Ecto neural progenitor cell (in vitro differentiated cells): Measurements from ENCODE around the gene SLX4IP.
A peak's percentile ranks its signal among the peaks of the same experiment; 100 is the strongest.
"Not testable (repeated sequence)": the region's sequence is repeated elsewhere in the genome, so short reads cannot be mapped to it uniquely, and the experiment has no call there.

Experiments used
- DNase-seq: peaks from one replicate; pipeline ENCODE4 v3.0.0-alpha.2; 2018; ENCODE audit warnings: low spot score

The SLX4IP gene

DNA sequence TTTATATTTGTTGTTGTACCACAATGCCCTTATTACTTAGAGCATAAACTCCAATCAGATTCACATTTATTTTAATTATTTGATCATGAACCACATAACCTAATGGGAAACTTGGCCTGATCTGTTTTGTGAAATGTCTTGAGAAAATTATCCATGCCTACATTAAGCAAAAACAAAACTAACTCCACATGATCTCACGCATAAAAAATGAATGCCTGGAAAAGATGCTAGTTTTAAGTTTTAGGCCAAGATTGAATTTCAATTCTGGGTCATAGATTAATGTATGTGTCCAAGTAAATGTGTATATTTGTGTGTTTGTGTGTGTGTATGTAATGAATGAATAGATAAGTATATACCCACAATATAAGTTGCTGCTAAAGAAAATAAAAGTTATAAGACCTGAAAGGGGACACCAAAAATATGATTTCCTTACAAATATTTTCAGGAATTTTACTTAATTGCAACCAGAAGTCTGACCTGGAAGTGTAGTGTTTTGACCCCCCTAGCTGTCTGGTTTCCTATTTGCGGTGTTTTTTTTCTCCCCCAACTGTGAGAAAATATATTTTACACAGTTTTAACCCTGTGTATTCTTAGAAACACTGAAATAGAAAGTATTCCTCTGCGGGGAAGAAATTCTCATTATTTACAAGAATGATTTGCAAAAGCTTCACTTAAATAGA, 141.4 kb downstream of the SLX4IP start:
- DNase-seq: no peak

DNA sequence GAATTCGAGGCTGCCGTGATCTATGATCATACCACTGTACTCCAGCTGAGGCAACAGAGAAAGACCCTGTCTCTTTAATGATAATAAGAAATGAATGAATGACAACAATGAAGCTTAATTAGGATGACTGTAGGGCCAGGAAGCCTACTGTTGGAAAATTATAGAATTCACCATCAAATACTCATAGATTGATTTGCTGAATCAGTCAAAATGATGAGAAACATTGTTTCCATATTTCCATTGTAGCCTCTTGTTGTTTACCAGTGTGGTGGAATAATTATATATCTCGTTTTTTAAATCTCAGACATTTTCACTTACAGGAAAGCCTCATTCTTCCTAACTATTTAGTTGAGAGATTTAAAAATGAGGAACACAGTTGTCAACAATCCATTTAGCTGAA, 142.5 kb downstream of the SLX4IP start:
- no peak for DNase-seq

DNA sequence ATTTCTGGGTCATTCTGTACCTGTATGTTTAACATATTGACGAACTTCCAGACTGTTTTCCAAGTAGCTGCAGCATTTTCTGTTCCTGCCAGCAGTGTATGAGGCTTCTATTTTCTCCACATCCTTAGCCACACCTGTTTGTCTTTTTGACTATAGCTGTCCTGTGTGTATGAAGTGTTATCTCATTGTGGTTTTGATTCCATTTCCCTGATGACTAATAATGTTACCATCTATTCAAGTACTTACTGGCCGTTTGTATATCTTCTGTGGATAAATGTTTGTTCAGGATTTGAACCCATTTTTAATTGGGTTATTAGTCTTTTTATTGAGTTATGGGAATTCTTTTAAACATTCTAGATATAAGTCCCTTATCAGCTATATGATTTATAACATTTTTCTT, 143.5 kb downstream of the SLX4IP start:
- no peak for DNase-seq

DNA sequence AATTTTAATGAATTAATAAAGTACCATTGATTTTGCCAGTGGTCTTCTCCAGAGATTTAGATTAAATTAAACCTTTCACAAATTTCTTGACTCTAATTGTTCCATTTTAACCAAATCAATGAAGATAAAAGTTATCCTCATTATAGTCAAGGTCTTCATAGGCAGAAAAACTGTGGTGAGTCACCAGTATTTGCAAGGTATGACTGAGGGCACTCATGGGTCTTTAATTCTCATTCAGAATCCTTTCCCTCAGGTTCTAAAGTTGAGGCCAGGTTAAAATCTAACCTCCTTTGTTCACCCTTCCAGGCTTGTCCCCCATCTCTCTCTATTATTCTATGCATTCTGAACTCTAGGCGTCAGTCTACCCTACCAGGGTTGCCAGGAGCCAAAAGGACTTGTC, 144.8 kb downstream of the SLX4IP start:
- no peak for DNase-seq

DNA sequence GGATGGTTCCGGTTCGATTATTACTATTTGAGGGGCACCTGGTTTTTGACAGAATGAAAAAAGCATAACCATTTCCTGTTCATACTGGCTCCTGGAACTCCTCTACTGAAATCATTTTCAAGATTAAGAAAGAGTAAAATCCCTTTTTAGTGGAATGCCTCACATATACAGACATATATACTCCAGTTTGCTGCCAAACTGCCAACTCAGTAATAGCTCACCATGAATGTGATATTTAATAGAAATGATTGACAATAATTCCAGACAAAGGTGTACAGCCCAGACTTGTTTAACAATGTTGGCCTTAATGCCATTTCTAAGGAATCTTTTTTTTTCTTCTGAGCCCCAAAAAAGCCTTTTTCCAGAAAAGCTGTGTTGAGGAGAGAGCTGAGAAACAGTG, 145.6 kb downstream of the SLX4IP start:
- DNase-seq: no peak

DNA sequence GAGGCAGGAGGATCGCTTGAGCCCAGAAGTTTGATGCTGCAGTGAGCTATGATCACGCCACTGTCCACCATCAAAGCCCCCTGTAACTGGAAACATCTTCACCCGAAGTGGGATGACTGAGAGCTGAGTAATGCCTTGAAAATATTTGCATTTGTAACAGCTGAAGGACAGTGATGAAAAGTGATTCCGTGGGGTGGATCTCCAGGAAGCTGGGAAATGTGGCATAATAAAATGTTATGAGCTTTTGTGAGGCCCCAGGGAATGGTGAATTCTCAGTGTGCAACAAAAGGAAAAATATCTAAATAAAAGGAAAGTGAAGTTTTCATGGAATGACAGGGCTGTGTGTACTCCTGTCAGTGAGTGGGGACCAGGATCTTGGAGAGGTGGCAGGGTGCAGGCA, 146.7 kb downstream of the SLX4IP start:
- no peak for DNase-seq

DNA sequence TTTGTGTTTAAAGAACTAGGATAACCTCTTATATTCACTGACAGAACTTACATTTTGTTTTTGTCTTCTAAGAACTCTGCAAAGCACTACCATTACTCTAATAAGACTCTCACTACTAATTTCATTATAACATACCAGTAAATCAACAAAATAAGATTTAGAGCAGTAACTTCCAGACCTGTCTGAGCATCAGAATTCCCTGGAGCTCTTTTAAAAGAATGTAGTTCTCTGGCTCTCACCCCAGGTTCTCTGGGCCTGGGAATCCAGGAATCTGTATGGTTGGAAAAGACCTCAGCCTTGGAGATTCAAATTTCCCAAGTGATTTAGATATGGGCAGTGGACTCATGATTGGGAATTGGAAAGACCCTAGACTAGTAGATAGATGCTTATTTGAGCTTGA, 149.3 kb downstream of the SLX4IP start:
- no peak for DNase-seq

DNA sequence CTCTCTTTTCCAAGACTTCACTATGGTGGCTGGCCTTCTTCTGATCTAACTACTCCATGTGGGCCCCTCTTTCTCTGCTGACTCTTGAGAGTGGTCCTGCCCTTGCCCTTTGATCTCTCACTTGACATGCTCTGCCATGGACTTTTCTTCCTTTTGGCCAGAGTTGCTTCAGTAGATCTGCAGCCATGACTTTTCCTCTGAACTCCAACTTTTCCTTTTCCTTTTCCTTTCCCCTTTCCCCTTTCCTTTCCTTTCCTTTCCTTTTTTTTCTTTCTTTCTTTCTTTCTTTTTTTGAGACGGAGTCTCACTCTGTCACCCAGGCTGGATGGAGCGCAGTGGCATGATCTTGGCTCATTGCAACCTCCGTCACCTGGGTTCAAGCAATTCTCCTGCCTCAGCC, 150.2 kb downstream of the SLX4IP start:
- DNase-seq: no peak

DNA sequence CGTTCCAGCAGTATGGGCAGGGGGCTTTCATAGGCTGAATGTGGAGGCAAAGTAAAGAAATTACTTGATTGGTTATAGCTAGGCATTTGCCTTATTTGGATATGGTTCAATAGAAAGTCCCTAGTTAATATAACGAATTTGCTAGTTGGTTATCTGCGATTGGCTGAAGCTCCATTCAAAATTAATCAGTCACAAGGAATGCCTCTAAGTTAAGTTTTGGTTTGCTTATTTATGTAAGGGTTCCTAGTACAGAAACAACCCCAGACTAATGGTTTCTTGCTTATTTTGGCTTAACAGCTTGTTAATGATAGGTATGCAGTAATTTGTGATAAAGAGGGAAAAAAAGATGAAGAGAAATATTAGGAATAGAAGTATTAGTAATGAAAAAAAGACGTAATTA, 151.2 kb downstream of the SLX4IP start:
- no peak for DNase-seq

DNA sequence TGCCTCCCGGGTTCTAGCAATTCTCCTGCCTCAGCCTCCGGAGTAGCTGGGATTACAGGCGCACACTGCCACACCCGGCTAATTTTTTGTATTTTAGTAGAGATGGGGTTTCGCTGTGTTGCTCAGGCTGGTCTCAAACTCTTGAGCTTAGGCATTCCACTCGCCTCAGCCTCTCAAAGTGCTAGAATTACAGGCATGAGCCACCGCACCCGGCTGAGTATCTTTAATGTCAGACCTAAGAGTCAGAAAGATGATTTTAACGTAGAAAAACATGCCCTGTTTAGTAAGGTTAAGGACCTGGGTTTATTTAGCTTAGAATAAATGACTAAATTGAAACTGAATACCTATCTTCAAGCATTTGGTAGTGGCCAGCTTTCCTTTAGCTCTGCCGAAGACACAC, 155.3 kb downstream of the SLX4IP start:
- not testable (repeated sequence) for DNase-seq

DNA sequence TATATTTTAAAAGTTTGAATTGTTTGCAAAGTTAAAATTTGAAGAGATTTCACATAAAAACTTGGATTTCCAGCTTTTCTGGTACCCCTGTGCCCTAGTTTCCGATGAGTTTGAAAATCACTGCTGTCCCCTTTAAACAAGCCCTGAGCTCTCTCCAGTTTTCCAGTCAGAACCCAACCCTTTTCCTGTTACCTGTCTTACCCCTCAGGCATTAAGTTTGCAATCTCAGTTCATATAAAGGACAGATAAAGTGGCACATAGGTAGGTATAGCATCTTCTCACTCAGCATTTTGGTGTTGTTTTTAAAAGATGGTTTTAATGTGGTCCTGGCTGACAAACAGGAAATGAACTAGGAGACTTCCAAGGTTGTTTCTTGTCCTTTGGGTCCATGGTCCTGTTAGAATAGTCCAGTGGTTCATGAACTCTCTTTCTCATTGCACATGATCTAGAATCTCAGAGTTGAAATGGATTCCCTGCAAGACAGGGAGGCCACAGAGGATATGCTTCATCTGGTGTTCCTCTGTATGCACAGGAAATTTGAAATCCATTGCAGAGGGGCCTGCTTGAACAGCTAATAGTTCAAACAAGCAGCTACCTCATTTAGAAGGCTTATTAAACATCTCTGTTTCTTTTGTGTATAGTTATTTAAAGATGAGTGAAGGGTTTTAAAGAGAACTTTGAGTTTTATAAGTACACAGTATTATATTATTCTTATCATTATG, 156.0 kb downstream of the SLX4IP start:
- DNase-seq: no peak

DNA sequence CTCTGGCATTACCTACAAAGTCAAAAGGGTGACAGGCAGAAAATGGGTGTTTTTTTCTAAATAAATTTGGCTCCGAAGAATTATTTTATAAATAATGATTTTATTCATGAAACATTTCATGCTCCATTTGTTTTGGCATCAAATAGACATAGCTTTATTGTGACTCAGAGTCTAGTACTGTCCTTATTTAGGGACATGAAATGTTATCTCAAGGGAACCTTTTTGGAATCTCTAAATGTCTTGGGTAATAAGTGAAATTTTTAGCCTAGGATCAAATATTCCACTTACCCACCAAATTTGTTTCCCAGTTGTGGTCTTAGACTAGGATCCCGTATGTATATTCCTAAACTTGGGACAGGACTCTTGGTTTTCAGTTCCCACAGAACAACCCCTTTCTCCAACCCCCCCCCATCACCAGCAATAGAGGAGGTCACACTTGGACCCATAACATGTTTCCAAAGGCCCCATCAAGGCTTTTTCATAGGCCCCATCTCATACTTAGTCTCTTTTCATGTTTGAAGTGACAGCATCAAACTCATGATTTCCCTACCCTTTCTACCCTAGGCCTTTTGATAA, 156.9 kb downstream of the SLX4IP start:
- DNase-seq: no peak

DNA sequence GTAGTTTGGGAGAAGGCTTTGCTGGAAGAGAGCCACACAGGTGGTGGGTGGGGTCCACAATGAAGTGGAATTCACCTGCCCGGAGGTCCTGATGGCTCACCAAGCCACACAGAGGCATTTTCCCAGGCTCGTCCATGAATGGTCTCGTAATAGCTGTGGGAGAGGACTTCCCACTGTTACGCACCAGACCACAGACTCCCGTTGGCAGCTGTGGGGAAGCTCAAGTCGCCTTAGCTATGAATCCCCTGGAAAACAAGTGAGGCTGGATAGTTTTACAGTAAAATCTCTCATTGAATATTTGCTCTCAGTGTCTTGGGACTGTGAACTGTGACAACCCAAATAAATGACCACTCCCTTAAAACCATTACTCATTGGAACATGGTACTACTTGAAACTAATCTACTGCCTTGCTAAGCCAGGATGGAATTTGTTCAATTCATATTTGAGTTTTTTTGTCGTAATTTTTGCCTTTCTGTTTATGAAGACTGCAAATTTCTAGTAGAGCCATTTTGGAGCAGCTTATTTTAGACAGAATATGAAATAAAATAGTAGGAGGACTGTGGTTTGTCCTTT, 159.3 kb downstream of the SLX4IP start:
- no peak for DNase-seq

DNA sequence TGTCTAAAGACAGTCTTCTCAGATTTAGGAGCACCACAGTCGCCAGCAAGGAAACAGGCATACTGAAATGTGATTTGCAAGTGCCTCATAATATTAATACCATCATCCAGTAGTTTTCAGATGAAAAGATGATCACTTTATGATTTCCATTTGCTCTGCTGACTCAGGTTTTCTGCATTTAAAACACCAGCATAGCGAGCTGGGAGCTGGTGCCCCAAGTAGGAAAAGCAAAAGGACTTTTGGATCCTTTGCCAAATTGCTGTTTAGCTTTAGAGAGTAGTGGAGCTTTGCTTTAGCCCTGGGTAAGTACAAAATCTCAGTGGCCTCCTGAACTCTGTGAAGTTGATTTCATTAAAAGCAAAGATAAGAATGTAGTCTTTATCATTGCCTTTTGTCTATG, 160.2 kb downstream of the SLX4IP start:
- no peak for DNase-seq

DNA sequence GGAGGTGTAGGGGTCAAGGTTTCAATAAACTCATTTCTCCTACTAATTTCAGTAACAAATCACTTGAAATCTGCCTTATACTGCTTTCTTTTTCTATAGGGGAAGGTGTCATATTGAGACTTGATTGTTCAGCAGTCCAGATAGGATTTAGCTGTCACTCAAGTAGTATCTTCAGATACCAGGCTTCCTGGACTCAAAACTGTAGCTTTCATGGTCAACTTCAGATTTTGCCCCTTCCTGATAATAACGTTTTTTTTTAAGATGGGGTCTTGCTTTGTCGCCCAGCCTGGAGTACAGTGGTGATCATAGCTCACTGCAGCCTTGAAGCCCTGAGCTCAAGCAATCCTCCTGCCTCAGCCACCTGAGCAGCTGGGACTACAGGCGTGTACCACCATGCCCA, 160.9 kb downstream of the SLX4IP start:
- DNase-seq: no peak

DNA sequence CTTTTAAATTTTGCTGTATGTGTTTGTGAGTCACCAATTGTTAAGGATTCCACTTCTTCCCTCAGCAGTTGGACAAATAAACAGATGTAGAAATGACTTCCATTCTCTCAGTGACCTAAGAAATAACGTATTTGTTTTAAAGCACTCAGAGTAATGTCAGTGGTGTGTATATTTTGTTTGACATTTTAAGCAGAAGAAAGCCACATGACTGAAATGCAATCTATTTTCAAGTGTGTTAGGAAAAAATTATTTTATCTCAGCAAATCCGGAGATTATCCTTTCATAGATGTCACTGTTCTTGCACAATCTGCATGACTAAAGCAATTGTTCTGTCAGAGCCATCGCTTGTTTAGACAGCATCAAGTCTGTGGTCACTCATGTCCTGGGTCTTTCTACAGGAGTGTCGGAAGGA, 161.6 kb downstream of the SLX4IP start:
- DNase-seq: no peak

DNA sequence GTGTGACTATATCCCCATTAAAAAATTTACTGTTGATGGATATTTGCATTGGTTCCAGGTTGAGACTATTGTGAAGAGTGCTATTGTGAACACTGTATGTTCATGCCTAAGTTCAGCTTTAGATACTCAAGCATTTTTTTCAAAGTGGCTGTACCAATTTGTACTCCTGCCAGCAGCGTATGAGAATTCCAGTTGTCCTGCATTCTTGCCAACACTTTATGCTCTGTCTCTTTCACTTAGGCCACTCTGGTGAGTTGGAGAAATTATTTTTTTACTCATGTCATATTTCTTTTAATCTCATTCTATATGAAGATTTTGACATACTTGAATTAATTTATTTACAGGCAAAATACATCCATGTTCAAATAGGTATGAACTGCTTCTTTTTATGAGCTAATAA, 162.5 kb downstream of the SLX4IP start:
- DNase-seq: no peak

DNA sequence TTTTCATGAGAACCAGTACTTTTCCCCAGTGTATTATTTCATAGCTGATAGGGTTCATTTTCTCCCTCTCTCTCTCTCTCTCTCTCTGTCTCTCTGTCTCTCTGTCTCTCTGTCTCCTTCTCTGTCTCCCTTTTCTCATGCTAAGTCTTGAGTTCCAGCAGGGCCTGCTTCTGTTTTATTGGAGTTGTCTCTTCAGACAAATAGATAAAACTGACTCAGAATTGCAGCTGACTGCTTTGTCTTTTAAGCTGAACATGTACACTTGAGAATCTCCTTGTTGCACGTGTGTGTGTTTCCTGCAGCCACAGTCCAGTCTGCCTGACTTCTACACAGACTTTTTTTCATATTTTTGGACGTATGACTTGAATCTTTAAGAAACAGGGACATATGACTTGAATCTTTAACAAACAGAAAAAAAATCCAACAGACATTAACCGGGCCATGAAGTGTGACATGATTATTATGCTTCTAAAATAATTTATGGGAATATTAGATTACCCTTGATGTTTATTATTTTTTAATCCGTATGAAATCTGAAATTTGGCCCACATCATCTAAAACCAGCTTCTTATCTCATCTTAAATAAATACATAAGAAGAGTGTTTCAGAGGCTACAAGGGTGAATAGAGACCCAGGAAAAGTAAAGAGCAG, 167.2 kb downstream of the SLX4IP start:
- no peak for DNase-seq

DNA sequence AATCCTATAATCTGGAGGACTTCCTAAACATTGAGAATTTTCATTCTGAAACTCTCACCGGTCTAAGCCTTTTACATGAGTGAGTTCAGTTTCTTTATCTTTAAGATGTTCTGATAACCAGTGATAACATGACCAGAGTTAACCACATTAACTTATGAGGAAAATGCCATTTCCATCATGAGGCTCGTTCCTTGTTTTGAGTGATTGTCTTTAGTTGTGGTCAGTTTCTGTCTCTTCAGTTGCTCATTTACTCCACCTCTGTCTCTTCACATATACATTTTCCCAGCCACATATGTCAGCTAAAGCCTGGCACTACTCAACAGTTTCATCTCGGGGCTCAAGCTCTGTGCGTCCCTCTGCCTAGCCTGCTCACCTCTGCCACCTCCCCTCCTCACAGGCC, 168.3 kb downstream of the SLX4IP start:
- no peak for DNase-seq

DNA sequence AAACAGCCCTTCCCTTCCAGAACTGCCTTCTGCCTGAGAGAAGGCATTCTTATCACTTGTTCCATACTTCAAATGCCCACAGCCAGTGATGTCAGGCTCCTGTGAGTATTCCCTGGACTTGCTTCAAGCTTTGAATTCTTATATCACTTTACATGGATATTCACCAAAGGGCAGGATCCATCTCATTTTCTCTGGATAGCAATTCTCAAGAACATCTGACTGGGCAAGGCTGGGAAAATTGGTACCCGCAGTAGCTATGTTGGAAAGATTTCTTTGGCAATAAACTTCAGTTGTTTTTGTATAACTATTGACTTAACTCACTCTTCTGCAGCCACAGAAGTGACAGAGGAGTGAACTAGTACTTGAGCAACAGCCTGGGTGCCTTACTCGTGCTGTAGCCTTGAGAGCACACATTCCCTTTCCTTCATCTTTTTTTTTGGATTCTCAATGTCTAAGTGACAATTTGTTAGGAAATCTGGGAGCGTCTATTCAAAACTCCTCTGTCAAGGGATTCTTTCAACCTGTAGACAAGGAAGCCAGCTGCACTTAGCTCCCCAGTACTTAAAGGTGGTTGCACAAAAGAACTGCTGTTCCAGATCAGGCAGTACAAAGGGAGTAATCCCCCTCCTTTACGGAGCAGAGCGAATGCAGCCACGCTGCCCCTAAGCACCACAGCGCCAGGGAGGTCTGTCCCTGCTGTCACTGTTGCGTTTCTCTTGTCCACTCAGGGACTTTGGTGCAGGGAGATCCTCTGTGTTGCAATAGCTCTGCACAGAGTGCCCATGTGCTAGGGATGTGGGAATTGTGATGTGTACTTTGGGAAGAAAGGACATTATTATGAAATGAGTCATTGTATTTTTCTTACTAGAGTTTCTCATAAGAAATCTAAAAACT, 169.1 kb downstream of the SLX4IP start:
- peak; percentile 71 for DNase-seq

DNA sequence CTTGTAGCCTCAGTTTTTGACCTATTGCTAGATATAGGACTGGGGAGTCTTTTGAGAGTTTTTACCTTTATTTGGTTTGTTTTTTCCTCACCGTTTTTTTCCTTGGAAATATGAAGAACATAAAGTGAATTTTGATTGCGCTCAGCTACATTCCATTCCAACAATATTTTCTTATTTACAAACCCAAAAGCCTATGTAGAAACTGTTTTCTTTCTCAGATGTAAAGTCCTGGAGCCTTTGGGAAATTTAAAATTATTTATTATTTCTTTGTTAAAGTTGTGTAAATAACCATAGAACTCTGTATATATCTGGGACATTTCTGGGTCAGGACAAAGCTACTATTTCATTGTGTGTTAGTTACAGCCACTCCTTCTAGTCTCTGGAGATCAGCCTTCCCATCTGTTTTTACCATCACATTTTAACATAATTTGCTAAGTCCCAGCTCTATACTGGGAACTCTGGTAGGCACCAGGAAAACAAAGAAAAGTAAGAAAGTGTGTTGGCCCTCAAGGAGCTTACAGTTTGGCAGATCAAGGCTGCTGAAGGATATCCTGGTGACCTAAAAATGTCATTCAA, 169.8 kb downstream of the SLX4IP start:
- no peak for DNase-seq
